DOHH2 (cell line): ENCODE results near the gene NR2C2.

Source experiments
- H3F3A ChIP-seq: fragments of 200-600 bp; sonication (generic), shearing (Covaris generic); 2 replicates; pipeline ENCODE4 v1.6.0; 2016; ENCODE audit warnings: antibody characterized with exemption, mild to moderate bottlenecking; ENCODE audit not compliant: control insufficient read depth, insufficient read depth
- H3K27ac ChIP-seq: fragments of 200-600 bp; sonication (generic); 2 replicates; pipeline ENCODE4 v1.5.1; 2014; ENCODE audit warnings: low read depth, mild to moderate bottlenecking, low read length, moderate library complexity
- H3K27me3 ChIP-seq: fragments of 200-600 bp; sonication (generic); 2 replicates; pipeline ENCODE4 v1.6.1; 2014; ENCODE audit warnings: mild to moderate bottlenecking, low read length, mixed read lengths; ENCODE audit not compliant: control insufficient read depth
- H3K36me3 ChIP-seq: fragments of 200-600 bp; sonication (generic); 2 replicates; pipeline ENCODE4 v1.6.1; 2014; ENCODE audit warnings: mild to moderate bottlenecking, low read length, moderate library complexity, mixed read lengths; ENCODE audit not compliant: control insufficient read depth
- H3K4me1 ChIP-seq: fragments of 200-600 bp; sonication (generic); 2 replicates; pipeline ENCODE4 v1.6.1; 2014; ENCODE audit warnings: mild to moderate bottlenecking, low read length, mixed read lengths; ENCODE audit not compliant: control insufficient read depth
- H3K4me2 ChIP-seq: fragments of 200-600 bp; sonication (generic); 2 replicates; pipeline ENCODE4 v1.6.0; 2014; ENCODE audit warnings: mild to moderate bottlenecking, low read length, moderate library complexity
- H3K4me3 ChIP-seq: fragments of 200-600 bp; sonication (generic); 2 replicates; pipeline ENCODE4 v1.5.1; 2014; ENCODE audit warnings: mild to moderate bottlenecking, low read length, mixed read lengths
- H3K79me2 ChIP-seq: fragments of 200-600 bp; sonication (generic); 2 replicates; pipeline ENCODE4 v1.6.1; 2014; ENCODE audit warnings: mild to moderate bottlenecking, low read length, mixed read lengths; ENCODE audit not compliant: control insufficient read depth
- H3K9me2 ChIP-seq: fragments of 200-600 bp; sonication (generic); replicated peaks from 2 replicates; pipeline ENCODE4 v1.6.1; 2014; ENCODE audit warnings: mild to moderate bottlenecking, low read length, mixed read lengths; ENCODE audit not compliant: control insufficient read depth
- H3K9me3 ChIP-seq: fragments of 200-600 bp; sonication (generic); 2 replicates; pipeline ENCODE4 v1.6.1; 2014; ENCODE audit warnings: antibody characterized with exemption, low read length, mixed read lengths; ENCODE audit not compliant: control insufficient read depth, insufficient read depth
- H4K20me1 ChIP-seq: fragments of 200-600 bp; sonication (generic); 2 replicates; pipeline ENCODE4 v1.6.0; 2014; ENCODE audit warnings: low read depth, mild to moderate bottlenecking, antibody characterized with exemption, low read length, moderate library complexity; ENCODE audit not compliant: control insufficient read depth, insufficient read depth
- CTCF ChIP-seq: fragments of 200-600 bp; sonication (generic); IDR thresholded peaks from one replicate; pipeline ENCODE4 v1.5.1; 2014; ENCODE audit warnings: antibody characterized with exemption, mild to moderate bottlenecking, low read depth, low read length; ENCODE audit not compliant: poor library complexity, severe bottlenecking
- EZH2phosphoT487 ChIP-seq: fragments of 200-600 bp; sonication (generic); IDR thresholded peaks from 2 replicates; pipeline ENCODE4 v1.6.1; 2017; ENCODE audit warnings: borderline replicate concordance, mild to moderate bottlenecking, antibody characterized with exemption, low read length, moderate library complexity, mixed read lengths

The NR2C2 gene

DNA sequence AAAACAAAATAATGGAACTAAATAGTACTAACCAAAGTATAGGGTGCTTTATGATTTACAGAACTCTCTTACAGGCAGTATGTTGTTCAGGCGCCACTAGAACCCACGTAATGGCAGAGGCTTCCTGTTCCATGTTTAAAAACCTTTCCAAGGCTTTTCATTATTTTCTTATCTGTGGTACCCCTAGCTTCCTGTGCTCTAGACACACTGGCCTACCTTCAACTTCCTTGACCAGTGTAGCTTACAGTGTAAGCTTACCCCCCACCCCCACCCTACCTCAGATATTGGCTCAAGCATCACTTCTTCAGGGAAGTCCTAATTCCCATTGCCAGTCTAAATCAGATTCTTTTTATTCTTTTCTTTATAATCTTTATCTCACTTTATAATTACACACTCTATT lies 2.9 kb downstream of the NR2C2 start:
- H3K4me1 ChIP-seq: peaks cover 34% of the 10 kb centered on the region
- TF ChIP-seq EZH2phosphoT487: no peak
- no peak for TF ChIP-seq CTCF
- peaks cover 31% of the 10 kb centered on the region for H3K36me3 ChIP-seq
- H3K79me2 ChIP-seq: peaks cover 83% of the 10 kb centered on the region
- 0 out of 2 replicates have a peak overlapping the region, but pooled peaks have one; percentile 5 for H3K4me3 ChIP-seq
- no peaks in the 10 kb centered on the region for H3K27me3 ChIP-seq
- no peaks in the 10 kb centered on the region for H3K9me2 ChIP-seq
- H3K4me2 ChIP-seq: peak overlapping the region; percentile 87
- H4K20me1 ChIP-seq: peaks cover 4% of the 10 kb centered on the region; the same call in 1 of the 2 replicates
- no peak overlapping the region for H3K27ac ChIP-seq
- peaks cover 9% of the 10 kb centered on the region; the same call in 1 of the 2 replicates for H3F3A ChIP-seq
- no peaks in the 10 kb centered on the region for H3K9me3 ChIP-seq

GRCh38 chr3:14957153-14957552 lies 9.8 kb downstream of the NR2C2 start:
- no peak overlapping the region for H3K27ac ChIP-seq
- peaks cover 34% of the 10 kb centered on the region for H3K4me1 ChIP-seq
- H4K20me1 ChIP-seq: 0 out of 2 replicates have a peak, but pooled peaks cover 9% of the 10 kb centered on the region
- peak overlapping the region; percentile 67 for H3K4me2 ChIP-seq
- no peaks in the 10 kb centered on the region for H3K9me2 ChIP-seq
- TF ChIP-seq EZH2phosphoT487: no peak
- TF ChIP-seq CTCF: no peak
- H3K27me3 ChIP-seq: no peaks in the 10 kb centered on the region
- H3K4me3 ChIP-seq: no peak overlapping the region
- H3K36me3 ChIP-seq: peaks cover 31% of the 10 kb centered on the region
- H3F3A ChIP-seq: 0 out of 2 replicates have a peak, but pooled peaks cover 2% of the 10 kb centered on the region
- H3K9me3 ChIP-seq: no peaks in the 10 kb centered on the region
- peaks cover 77% of the 10 kb centered on the region for H3K79me2 ChIP-seq

GRCh38 chr3:14957925-14958324 lies 10.5 kb downstream of the NR2C2 start:
- 0 out of 2 replicates have a peak, but pooled peaks cover 2% of the 10 kb centered on the region for H3F3A ChIP-seq
- no peaks in the 10 kb centered on the region for H3K27me3 ChIP-seq
- peaks cover 34% of the 10 kb centered on the region for H3K4me1 ChIP-seq
- H3K27ac ChIP-seq: no peak overlapping the region
- 0 out of 2 replicates have a peak, but pooled peaks cover 9% of the 10 kb centered on the region for H4K20me1 ChIP-seq
- no peaks in the 10 kb centered on the region for H3K9me2 ChIP-seq
- no peaks in the 10 kb centered on the region for H3K9me3 ChIP-seq
- peak overlapping the region; percentile 67 for H3K4me2 ChIP-seq
- H3K36me3 ChIP-seq: peaks cover 31% of the 10 kb centered on the region
- TF ChIP-seq CTCF: no peak
- no peak for TF ChIP-seq EZH2phosphoT487
- peaks cover 73% of the 10 kb centered on the region for H3K79me2 ChIP-seq
- H3K4me3 ChIP-seq: peak overlapping the region; percentile 51
